ENCODE results near the gene BUB1B.

The BUB1B gene

DNA sequence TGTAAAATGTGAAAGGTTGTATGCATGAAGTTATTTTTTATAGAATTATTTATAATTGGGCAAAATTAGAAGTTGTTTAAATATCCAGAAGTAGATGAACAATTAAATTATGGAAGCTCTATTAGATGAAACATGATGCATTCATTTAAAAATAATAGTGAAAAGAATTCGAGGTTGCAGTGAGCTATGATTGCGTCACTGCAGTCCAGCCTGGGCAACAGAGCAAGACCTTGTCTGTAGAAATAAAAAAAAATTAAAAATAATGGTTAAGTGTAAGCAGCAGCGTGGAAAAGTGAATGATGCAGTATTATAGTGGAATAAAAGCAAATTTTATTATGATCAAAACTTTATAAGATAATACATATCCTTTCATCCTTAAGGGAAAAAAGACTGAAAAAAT, 14.3 kb downstream of the BUB1B start:
- in situ Hi-C loops (cut with HindIII; ENCODE audit: low sequenced_read_pairs), result no loop called here

DNA sequence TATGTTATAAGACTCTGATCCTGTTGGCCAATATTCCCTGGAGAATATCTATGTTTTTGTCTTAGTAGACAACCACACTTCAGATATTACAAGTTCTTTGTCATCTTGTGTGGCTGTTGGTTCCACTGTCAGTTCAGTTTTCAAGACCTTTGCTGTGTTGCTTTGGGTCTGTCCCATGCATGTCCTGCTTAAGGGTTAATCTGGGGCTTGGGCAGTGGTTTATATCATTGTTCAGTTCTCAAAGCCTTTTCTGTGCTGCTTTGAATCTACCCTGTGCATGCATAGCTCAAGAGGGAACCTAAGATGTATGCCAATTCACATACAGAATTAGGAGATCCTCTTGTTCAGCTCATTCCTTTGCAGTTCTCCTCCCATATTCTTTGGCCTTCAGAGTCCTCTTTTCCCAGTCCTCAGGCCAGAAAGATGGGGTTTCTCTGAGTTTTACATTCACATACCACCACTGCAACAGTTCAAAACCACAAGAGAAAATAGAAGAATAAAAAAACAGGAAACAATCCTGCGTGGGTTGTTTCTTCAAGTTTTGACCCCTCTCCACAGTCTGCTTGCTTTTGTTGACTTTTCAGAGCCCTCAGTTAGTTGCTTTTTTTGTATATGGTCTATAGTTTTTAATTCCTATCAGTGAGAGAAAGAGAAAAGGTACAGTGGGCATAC, 21.6 kb downstream of the BUB1B start:
- in situ Hi-C loops (cut with HindIII; ENCODE audit: low sequenced_read_pairs), result no loop called here

- in situ Hi-C loops (cut with HindIII; ENCODE audit: low sequenced_read_pairs), result no loop called here
These were observed 23.0 kb downstream of the BUB1B start for GRCh38 chr15:40183636-40184463.

DNA sequence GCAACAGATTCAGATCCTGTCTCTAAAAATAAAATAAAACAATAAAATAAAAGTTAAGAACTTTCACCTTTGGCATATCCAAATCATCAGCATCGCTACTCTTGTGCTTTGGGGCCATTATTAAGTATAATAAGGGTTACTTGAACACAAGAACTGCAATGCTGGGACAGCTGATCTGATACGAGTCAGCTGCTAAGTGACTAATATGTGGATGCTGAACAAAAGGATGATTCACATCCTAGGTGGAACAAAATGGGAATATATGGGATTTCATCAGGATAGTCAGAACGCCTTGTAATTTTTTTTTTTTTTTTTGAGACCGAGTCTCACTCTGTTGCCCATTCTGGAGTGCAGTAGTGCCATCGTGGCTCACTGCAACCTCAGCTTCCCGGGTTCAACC, 29.7 kb downstream of the BUB1B start:
- in situ Hi-C loops (cut with HindIII; ENCODE audit: low sequenced_read_pairs), result no loop called here

DNA sequence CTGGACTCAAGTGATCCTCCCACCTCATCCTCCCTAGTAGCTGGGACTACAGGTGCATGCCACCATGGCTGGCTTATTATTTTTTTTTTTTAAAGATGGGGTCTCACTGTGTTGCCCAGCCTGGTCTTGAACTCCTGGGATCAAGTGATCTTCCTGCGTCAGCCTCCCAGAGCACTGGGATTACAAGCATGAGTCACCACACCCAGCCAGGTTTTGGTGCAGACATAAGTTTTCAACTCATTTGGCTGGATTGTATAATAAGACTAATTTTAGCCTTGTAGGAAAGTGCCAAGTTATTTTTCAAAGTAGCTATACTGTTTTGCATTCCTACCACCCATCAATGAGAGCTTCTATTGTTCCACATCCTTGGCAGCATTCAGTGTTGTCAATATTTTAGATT, 32.1 kb downstream of the BUB1B start:
- in situ Hi-C loops (cut with HindIII; ENCODE audit: low sequenced_read_pairs), result no loop called here

DNA sequence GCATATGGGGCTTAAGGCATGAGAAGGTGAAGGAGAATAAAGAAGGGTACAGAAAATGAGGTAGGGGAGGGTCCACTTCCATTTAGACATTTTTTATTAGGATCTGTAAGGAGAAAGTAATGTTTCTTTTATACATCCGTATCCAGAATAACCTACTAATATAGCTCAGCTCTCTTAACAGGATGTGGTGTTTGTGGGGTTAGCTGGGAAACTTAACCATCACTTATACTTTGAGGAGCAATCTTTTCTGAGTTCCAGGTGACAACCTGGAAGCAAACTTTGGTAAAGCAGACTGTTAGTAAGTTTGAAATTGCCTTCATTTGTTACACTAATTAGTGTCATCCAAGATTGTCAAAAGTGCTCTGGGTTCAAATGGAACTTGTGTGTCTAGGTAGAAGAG, 36.6 kb downstream of the BUB1B start:
- in situ Hi-C loops (cut with HindIII; ENCODE audit: low sequenced_read_pairs), result no loop called here

GRCh38 chr15:40198355-40199085, 37.7 kb downstream of the BUB1B start:
- in situ Hi-C loops (cut with HindIII; ENCODE audit: low sequenced_read_pairs), result no loop called here

- in situ Hi-C loops (cut with HindIII; ENCODE audit: low sequenced_read_pairs), result no loop called here
These were observed 43.2 kb downstream of the BUB1B start for GRCh38 chr15:40204100-40204499.

- in situ Hi-C loops (cut with HindIII; ENCODE audit: low sequenced_read_pairs), result no loop called here
These were observed 56.4 kb downstream of the BUB1B start for GRCh38 chr15:40217166-40217824.

DNA sequence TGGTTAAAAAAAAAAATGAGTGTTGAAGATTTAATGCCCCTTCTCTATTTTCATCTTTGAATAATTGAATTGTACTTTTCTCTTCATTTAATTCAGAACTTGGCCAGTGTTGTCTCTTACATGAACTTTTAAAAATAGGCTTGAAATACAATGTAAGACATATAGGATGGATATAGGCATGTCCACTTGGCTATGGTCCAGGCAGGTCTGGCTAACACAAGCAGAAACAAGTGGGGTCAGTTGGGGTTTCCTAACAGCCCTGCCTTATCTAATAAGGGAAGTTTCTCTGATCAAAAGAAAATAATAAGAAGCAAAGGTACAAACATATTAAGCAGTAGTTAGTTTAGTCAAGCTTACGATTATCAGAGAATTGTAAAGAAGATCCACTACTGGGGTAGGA, 58.9 kb downstream of the BUB1B start:
- in situ Hi-C loops (cut with HindIII; ENCODE audit: low sequenced_read_pairs), result loop anchor here (5.0 to 10.0 kb wide), 2 partner anchors 52 to 175 kb away; no protein-coding TSS in a partner anchor

DNA sequence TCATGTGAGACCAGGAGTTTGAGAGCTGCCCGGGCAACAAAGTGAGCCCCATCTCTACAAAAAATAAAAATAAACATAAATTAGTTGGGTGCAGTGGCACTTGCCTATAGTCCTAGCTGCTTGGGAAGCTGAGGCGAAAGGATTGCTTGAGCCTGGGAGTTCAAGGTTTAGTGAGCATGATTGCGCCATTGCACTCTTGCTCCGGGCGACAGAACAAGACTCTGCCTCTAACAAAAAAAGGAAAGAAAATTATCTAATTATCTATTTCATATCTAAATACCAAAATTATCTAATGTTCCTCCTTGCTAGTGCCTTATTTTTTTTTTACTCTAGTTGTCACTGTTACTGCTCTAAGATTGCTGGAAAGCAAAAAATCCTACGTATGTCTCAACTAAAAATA, 61.3 kb downstream of the BUB1B start:
- in situ Hi-C loops (cut with HindIII; ENCODE audit: low sequenced_read_pairs), result loop anchor here (5.0 to 10.0 kb wide), 2 partner anchors 50 to 177 kb away; no protein-coding TSS in a partner anchor

DNA sequence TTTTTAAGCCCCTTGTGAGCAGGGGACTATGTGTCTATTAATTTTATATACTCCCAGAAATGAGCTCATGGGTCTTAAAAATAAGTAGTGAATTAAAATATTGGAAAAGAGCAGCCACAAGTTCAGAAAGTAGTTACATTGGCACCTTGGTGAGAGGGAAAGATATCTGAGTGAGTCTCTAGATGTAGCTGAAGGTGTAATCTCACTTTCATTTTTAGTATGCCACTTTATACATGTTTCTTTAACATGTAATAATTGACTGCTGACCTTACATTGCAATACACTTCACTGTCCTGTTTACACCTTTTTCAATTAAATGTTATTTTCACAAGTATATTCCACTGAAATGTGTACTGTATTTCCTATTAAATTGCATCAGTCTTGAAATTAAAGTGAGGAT, 65.9 kb downstream of the BUB1B start:
- in situ Hi-C loops (cut with HindIII; ENCODE audit: low sequenced_read_pairs), result loop anchor here (10.0 kb wide), 1 partner anchor 182 kb away; no protein-coding TSS in a partner anchor

DNA sequence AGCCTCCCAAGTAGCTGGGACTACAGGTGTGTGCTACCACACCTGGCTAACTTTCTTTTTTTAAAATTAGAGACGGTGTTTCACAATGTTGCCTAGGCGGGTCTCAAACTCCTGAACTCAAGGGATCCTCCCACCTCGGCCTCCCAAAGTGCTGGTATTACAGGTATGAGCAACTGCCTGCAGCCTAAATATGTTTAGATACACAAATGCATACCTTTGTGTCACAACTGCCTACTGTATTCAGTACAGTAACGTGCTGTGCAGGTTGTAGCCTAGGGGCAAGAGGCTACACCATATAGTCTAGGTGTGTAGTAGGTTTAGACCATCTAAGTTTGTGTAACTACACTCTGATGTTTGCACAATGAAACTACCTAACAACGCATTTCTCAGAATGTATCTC, 68.4 kb downstream of the BUB1B start:
- in situ Hi-C loops (cut with HindIII; ENCODE audit: low sequenced_read_pairs), result loop anchor here (10.0 kb wide), 1 partner anchor 185 kb away; no protein-coding TSS in a partner anchor

DNA sequence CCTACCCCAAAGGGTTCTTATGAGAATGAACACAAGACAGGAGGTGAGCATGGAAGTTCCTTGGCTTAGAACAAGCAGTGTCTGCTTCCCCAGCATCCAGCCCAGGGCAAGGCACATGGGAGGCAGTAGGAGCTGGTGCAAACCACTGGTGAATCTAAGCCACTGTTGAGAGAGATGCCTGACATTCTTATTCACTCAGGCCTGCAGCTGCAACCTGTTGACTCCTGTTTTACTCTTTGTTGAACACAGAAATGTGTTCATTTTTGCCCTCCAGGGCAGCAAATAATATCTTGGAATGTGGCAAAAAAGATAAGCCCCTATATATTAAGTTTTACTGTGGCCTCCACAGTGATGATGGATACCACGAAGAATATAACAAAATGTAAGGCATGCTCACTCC, 69.1 kb downstream of the BUB1B start:
- in situ Hi-C loops (cut with HindIII; ENCODE audit: low sequenced_read_pairs), result loop anchor here (10.0 kb wide), 1 partner anchor 185 kb away; no protein-coding TSS in a partner anchor

DNA sequence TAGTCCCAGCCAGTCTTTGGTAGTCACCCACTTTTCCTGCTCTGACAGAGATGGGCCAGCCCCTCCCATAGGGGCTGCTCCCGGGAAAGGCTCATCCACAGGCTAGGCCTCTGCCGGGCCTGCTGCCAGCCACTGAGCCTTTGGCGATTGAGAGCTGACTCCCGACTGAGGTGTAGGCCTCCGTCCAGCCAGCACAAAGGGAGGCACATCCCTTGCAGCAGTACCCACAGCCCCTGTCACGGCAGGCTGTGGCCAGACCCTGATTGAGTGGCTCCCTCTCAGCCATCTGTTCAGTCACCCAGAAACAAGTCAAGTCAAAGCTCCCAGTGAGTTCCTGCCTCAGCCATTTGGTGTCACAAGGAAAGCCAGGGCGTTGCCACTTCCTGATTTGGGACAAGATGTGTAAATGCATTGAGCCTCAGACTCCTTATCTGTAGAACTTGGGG, 71.8 kb downstream of the BUB1B start:
- in situ Hi-C loops (cut with HindIII; ENCODE audit: low sequenced_read_pairs), result no loop called here

DNA sequence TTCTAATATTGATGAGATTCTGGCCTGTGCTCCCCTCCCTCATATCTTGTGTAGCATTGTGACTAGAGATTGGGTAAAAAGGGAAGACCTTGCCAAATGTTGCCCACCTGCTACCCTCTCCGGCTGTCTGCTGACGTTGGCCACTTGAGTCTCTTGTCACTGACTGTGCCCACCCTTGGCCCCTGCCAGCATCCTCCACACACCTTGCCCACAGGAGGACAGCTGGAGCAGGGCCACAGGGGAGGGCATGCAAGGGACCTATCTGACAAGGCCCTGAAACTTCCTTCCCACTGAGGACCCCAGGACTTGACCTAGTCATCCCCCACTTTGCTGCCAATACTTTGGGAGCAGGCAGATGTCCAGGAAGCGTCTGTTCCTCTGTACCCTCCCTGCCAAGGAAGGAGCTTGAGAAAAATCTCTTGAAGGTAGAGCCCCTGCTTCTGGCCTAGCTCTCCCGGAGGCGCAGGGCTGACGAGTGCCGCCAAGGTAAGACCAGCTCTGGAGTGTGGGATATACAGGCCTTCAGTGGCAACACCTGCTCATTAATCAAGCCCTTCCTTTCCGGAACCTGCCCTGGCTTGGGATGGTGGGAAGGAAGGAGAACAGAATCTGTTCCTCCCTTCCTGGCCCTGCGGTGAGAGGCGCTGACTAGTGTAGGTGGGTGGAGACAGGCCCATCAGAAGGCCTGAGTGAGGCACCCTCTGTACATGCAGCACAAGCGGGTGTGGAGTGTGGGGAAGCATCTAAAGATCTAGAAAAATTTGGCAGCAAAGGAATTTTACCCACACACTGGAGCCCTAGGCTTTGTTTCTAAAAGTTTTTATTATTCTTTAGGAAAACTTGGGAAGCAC, 73.1 kb downstream of the BUB1B start:
- in situ Hi-C loops (cut with HindIII; ENCODE audit: low sequenced_read_pairs), result no loop called here

DNA sequence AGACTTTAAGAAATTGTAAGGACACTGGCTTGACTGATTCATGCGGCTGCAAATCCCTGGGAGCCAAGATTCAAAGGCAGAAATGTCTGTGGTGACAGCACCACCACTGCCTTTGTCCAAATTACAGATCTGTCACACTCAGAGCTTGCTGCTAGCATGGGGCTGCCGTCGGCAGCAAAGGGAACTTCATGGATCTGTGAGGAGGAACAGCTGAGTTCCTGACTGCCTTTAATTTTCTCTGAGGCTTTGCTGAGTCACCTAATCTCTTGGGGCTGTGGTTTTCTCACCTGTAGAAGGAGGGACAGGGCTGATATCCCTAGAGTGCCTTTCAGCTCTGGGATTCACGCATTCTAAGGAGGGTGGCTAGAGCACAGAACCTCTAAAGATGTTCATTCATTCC, 73.9 kb downstream of the BUB1B start:
- in situ Hi-C loops (cut with HindIII; ENCODE audit: low sequenced_read_pairs), result no loop called here

DNA sequence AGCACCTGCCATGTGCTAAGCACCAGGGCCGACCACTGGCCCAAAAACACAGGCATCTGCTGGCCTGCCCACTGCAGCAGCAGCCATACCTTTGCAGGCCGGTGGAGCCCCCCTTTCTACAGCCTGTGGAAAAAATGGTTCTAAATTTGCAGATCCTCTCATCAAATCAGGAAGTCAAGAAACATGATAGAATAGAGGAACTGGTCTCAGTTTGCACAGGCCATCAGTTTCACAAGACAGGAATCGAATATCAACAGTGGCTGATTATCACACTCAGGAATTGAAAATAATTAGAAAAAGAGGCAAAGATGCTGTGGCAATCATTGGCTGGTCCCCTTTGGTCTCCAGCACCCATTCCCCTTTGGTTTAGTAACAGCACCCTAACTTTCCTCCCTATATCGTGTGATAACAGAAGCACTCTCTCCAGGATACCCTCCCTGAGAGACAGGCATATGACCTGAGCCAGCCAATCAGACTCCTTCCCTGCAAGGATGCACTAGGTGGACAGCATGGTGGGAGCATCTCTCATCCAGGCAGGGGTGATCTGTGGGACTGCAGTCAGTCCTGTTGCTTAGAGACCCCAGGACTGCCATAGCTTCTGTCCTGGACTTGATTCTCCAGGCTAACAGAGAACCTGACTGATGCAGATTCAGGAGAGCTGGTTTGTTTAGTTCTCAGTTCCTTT, 74.5 kb downstream of the BUB1B start:
- in situ Hi-C loops (cut with HindIII; ENCODE audit: low sequenced_read_pairs), result no loop called here
